IPS-18c (cell line): Measurements from ENCODE around the gene MRPL51.
A peak's percentile ranks its signal among the peaks of the same experiment; 100 is the strongest.
"Not testable (repeated sequence)": the region's sequence is repeated elsewhere in the genome, so short reads cannot be mapped to it uniquely, and the experiment has no call there.

ENCODE experiments used
- H3K4me3 ChIP-seq: 2 replicates; pipeline ENCODE4 v1.7.0; 2013; ENCODE audit warnings: low read depth, mild to moderate bottlenecking, low read length, moderate library complexity; ENCODE audit not compliant: insufficient read depth
- H3K9me3 ChIP-seq: one replicate; pipeline ENCODE4 v1.6.1; 2013; ENCODE audit warnings: mild to moderate bottlenecking, low read length, moderate library complexity; ENCODE audit not compliant: control insufficient read depth, insufficient read depth

The MRPL51 gene

DNA sequence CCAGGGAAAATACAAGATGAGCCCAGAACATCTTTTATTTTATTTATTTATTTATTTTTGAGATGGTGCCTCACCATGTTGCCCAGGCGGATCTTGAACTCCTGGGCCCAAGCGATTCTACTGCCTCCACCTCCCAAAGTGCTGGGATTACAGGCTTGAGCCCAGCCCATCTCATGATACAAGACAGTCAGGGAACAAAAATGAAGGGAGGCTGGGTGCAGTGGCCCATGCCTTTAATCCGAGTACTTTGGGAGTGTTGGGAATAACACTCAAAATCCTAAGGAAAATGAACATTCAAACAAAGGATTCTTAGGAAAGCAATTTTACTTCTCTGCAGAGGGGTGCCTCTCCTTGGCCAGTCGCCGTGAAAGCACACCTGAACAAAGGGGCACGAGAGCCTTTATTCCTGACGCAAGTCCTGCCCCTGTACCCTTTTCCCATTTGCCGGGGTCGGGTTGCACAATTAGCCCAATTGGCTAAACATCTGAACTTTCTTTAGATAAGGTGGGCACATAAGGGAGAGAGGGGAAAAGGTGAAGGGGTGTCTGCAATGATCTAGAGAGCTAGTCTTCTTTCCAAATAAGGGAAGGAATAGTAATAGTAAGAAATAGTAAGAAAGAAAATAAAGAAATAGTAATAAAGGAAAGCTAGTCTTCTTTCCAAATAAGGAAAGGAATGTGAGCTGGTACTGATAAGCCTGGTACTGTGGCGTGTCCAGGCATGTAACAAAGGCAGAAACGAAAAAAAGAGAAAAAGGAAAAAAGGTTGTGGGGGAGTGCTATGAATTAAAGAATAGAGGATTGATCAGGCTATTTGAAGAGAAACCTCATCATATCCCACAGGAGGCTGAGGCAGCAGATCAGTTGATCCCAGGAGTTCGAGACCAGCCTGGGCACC is 14.3 kb upstream of the MRPL51 start:
- Histone ChIP-seq H3K4me3 (no peak overlapping the region), H3K9me3 (no peaks in the 10 kb centered on the region)

DNA sequence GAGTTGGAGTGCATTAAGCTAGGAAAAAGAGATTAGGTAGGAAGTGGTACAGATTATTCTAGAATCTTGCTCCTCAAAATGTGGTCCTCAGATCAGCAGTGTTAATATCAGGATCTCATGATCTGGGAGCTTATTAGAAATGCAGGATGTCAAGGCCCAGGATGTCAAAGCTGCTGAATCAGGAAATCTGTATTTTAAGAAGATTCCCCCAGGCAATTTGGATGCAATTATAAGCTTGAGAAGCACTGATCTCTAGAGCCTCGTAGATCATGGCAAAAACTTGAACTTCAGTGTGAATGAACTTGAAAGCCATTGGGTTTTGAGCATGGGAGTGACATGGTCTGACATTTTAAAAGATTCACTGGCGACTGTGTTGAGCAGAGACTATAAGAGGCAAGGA is 7.4 kb upstream of the MRPL51 start:
- Histone ChIP-seq H3K4me3 (no peak overlapping the region), H3K9me3 (no peaks in the 10 kb centered on the region)

DNA sequence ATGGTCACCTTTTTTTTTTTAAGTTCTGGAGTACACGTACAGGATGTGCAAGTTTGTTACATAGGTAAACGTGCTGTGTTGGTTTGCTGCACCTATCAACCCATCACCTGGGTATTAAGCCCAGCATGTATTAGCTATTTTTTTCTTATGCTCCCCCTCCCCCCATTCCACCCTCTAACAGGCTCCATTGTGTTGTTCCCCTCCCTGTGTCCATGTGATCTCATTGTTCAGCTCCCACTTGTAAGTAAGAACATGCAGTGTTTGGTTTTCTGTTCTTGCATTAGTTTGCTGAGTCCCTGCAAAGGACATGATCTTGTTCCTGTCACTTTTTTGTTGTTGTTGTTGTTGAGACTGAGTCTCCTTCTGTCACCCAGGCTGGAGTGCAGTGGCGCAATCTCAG is 4.2 kb upstream of the MRPL51 start:
- not testable (repeated sequence) for H3K9me3 ChIP-seq, H3K4me3 ChIP-seq

DNA sequence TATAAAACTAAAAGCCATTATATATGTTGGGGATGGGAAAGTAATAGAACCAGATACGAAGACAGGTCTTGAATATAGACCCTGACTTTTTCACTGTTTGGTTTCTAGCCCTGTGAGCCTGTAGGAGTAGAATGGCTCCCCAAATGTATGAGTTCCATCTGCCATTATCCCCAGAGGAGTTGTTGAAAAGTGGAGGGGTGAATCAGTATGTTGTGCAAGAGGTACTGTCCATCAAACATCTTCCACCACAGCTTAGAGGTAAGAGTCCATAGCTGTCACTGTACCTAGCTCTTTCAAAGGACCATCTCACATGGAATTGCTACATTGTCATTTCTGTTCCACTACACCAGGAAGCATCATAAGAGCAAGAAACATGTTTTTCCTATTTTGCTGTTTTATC is 1.9 kb upstream of the MRPL51 start:
- Histone ChIP-seq H3K9me3 (no peaks in the 10 kb centered on the region), H3K4me3 (peak overlapping the region; percentile 98; the same call in 1 of the 2 replicates)

DNA sequence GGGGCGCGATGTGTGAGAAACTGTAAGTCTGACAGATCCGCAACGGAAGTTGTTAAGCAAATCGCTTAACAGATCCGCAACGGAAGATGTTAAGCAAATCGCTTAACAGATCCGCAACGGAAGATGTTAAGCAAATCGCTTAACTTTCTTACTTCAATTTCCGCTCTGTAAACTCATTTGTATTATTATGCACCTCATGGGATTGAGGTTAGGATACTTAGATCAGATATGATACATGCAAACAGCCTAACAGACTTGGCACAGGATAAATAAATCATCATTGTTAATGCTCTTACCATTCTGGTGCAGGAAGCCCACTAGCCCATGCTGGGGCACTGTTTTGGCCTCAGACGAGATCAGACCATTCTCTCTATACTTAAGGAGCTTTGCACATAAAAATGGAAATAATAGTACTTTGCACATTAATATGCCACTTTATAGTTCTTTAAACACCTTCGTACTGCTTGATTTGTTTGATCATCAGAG is 1.2 kb upstream of the MRPL51 start:
- peak overlapping the region; percentile 98 for H3K4me3 ChIP-seq
- no peaks in the 10 kb centered on the region for H3K9me3 ChIP-seq

DNA sequence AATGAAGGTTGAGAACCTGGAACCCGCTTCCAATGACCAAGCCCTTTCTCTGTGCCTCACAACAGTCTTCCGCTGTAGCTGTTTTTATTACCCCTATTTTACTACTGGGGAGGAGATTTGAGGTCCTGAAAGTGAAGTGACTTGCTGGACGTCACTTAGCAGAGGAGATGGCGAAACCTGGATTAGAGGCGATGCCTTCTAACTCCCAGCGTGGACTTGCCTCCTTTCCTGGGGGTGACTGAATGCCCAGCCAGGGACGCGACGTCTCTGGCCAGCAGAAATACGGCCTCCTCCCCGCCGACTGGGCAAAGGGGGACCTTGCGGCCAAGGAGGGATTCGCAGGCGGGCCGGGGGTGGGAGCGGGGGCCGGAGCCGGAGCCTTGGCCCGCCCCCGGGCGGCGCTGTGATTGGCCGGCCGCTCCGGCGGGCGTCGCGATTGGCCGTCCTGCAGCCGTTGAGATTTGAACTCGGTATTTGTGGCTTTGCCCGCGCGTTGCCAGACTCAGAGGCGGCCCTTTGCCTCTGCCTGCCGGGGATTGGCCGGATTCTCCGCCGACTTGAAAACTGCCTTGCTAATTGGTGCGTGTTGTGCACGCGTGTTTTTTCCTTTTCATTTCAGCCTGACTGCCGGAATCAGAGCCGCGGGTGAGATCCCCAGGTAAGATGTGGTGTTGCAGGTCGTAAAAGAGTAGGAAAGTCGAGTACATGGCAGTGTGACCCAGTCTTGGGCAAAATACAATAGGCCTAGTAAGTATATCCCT is 615 bp upstream of the MRPL51 start, which contains the start of gene NCAPD2:
TSS of gene NCAPD2 (plus strand) at position 606 of the 761 bp plus-strand sequence. CDS start 997 bp downstream, outside the sequence.
- peak within 1 kb of the TSS; percentile 98 for H3K4me3 ChIP-seq
- no peaks in the 10 kb centered on the region for H3K9me3 ChIP-seq

DNA sequence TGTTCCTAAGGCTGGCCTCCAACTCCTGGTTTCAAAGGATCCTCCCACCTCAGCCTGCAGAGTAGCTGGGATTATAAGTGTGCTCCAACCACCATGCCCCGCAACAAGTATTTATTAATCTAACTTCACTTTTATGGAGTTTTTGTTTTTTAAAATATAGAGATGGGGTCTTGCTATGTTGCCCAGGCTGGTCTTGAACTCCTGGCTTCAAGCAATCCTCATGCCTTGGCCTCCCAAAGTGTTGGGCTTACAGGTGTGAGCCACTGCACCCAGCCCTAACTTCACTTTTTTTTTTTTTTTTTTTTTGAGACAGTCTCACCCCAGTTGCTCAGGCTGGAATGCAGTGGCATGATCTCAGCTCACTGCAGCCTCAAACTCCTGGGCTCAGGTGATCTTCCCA is 2.4 kb downstream of the MRPL51 start:
- not testable (repeated sequence) for H3K4me3 ChIP-seq, H3K9me3 ChIP-seq

DNA sequence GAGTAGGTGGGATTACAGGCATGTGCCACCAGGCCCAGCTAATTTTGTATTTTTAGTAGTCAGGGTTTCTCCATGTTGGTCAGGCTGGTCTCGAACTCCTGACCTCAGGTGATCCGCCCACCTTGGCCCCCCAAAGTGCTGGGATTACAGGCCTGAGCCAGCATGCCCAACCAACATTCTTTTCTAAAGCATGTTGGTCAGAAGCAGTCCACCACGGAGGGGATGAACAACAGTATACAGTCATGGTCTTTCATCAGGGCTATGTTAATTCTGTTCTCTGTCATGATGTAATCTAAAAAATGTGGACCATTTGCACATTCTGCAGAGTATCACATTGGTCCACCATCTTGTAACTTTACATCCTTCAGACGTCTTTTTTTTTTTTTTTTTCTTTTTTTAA is 3.6 kb downstream of the MRPL51 start:
- Histone ChIP-seq H3K9me3 (no peaks in the 10 kb centered on the region), H3K4me3 (no peak overlapping the region)

DNA sequence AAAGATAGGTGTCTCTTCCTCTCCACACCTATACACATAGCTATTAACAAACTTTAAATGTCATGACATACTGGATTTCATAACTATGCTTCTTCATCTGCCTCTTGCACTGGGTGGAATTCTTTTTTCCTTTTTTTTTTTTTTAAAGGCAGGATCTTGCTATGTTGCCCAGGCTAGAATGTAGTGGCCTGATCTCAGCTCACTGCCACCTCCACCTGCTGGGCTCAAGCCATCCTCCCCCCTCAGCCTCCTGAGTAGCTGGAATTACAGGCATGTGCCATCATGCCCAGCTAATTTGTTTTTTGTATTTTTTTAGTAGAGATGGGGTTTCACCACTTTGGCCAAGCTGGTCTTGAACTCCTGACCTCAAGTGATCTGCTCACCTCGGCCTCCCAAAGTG is 4.8 kb downstream of the MRPL51 start:
- no peak overlapping the region for H3K4me3 ChIP-seq
- no peaks in the 10 kb centered on the region for H3K9me3 ChIP-seq

DNA sequence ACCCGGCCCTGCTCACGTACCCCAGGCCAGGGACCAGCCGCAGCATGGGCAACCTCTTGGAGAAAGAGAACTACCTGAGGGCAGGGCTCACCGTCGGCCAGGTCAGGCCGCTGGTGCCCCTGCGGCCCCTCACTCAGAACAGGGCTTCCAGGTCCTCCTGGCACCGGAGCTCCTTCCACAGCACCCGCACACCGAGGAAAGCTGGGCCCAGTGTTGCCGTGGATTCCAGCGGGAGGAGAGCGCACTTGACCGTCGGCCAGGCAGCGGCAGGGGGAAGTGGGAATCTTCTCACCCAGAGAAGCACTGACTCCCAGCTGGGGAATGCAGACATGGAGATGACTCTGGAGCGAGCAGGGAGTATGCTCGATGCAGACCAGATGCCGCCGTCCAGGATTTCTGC is 14.6 kb downstream of the MRPL51 start:
- Histone ChIP-seq H3K4me3 (no peak overlapping the region), H3K9me3 (peaks cover 2% of the 10 kb centered on the region)

DNA sequence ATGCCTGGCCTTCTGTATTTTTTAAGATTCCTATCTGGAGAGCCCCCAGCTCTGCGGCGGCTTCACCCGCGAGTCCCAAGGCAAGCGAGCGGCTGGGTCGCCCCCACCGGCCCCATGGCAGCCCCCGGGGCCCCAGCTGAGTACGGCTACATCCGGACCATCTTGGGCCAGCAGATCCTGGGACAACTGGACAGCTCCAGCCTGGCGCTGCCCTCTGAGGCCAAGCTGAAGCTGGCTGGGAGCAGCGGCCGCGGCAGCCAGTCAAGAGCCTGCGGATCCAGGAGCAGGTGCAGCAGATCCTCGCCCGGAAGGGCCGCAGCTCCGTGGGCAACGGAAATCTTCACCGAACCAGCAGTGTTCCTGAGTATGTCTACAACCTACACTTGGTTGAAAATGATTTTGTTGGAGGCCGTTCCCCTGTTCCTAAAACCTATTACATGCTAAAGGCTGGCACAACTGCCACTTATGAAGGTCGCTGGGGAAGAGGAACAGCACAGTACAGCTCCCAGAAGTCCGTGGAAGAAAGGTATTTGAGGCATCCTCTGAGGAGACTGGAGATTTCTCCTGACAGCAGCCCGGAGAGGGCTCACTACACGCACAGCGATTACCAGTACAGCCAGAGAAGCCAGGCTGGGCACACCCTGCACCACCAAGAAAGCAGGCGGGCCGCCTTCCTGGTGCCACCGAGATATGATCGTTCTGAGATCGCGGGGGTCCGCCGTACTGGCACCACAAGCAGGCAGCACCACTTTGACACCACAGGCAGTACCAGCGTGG is 15.3 kb downstream of the MRPL51 start:
- not testable (repeated sequence) for H3K4me3 ChIP-seq, H3K9me3 ChIP-seq

DNA sequence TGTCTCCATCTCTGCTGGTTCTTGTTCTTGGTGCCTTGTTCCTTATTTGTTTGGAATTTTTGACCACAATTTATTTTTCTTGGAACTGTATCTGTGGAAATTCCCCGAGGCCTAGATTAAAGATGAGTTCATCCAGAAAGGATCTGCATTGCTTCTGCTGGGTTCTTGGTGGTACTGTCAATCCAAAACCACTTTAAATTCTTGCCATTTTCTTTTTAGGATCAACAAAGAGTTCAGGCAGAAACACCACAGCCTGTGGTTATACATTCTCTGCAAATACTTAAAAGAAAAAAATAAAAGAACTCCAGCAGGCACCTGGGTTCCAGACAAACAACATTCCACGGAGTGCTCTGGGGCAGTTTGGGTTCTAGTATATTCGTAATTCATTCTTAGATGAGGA is 16.6 kb downstream of the MRPL51 start:
- Histone ChIP-seq H3K9me3 (peaks cover 2% of the 10 kb centered on the region), H3K4me3 (no peak overlapping the region)

DNA sequence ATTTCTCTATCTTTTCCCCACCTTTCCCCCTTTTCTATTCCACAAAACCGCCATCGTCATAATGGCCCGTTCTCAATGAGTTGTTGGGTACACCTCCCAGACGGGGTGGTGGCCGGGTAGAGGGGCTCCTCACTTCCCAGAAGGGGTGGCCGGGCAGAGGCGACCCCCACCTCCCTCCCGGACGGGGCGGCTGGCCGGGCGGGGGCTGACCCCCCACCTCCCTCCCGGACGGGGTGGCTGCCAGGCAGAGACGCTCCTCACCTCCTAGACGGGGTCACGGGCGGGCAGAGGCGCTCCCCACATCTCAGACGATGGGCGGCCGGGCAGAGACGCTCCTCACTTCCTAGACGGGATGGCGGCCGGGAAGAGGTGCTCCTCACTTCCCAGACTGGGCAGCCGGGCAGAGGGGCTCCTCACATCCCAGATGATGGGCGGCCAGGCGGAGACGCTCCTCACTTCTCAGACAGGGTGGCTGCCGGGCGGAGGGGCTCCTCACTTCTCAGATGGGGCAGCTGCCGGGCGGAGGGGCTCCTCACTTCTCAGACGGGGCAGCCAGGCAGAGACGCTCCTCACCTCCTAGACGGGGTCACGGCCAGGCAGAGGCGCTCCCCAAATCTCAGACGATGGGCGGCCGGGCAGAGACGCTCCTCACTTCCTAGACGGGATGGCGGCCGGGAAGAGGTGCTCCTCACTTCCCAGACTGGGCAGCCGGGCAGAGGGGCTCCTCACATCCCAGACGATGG is 17.7 kb downstream of the MRPL51 start:
- not testable (repeated sequence) for H3K4me3 ChIP-seq, H3K9me3 ChIP-seq

DNA sequence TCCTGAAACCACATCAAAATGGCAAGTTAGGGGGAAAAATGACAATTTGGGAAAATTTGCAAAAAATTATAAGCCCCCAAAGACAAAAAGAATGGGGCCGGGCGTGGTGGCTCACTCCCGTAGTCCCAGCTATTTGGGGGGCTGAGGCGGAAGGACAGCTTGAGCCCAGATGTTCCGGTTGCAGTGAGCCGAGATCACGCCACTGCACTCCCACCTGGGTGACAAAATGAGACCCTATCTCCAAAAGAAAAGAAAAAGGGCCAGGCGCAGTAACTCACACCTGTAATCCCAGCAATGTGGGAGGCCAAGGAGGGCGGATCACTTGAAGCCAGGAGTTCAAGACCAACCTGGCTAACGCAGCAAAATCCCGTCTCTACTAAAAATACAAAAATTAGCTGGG is 20.6 kb downstream of the MRPL51 start:
- Histone ChIP-seq H3K9me3 (peaks cover 2% of the 10 kb centered on the region), H3K4me3 (no peak overlapping the region)

DNA sequence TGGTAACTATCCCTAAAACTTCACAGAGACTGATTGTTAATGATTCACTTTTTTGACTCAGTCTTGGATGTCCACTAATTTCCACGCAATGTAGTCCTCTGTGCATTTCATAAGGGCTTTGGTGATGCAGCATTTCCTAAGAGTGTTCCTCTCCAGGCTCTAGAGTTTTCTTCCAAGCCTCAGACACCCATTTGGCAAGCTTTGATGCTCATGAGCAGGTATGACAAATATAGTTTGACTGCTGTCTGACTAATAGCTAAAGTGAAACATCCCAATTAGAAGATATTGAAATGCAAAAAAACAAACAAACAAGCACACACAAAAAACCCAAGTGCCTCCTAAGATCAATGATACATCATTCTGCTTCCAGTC is 21.1 kb downstream of the MRPL51 start:
- peaks cover 2% of the 10 kb centered on the region for H3K9me3 ChIP-seq
- H3K4me3 ChIP-seq: no peak overlapping the region

DNA sequence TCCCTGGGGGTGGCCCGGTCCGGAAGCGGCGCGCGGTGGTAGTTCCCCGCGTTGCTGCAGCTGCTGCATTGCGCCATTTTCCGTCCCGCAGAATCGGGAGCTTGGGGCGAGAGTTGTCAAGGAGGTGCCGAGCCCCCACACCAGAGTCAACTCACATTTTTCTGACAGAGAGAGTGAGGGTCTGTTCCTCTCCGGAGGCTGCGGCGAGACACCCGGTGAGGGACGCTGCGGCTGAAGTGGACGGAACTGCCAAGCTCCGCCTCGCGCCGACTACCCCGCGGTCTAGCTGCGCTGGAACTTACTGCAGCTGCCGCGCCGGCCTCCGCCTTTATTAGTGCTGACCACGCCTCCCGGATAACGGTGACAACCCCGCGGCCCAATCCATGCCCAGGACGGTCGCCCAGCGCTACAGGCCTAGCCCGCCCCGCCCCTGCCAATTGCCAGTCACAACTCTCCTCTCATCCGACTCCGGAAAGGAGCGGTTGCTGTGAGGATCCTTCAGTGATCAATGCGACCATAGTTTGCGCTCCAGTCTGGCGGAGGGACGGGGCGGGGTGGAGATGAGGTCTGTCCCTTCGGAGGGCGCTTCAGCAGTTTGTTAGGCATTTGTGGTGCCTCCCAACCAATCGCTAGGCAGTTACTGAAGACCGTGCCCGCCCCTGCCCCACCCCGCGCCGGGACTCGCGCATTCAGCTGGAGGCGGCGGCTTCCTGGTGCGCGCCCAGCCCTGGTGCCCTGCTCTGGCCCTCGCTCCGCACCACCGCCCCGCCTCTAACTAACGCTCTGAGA is 22.5 kb downstream of the MRPL51 start, which contains the start of gene VAMP1:
TSS of gene VAMP1 (minus strand) at position 303 of the 789 bp plus-strand sequence. CDS start at position 157, 146 bp downstream.
- Histone ChIP-seq H3K4me3 (peak within 1 kb of the TSS; percentile 96), H3K9me3 (no peaks in the 10 kb centered on the region)
